ENCODE results near the gene SARM1.

The SARM1 gene

GRCh38 chr17:28339431-28339830 is 32.1 kb upstream of the SARM1 start:
- TF ChIP-seq CTCF (IDR thresholded peaks at IDR 0.05; ENCODE audit: extremely low read depth, insufficient read depth, missing control alignments): no peak
- no peak for DNase-seq (ENCODE audit: low spot score)
- in situ Hi-C loops (cut with MboI; ENCODE audit: low pct_unique_long_range_greater_than_20kb, low sequenced_read_pairs, unreplicated experiment): no loop called here

DNA sequence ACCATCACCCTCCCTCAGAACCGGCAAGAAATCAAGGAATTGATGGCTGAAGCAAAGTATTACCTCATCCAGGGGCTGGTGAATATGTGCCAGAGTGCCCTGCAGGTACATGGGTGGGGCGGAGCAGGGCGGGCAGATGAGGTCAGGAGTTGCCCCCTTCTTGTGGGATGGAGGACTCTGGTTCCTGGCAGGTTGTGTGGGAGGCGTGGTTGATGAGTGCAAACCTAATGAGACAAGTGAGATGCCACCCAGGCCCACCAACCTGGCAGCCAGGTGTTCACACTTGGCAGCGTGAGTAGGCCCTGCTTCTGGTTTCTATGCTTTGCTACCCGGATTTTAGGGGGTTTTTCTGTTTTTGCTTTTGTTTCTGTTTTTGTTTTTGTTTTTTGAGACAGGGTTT is 31.1 kb upstream of the SARM1 start:
- in situ Hi-C loops (cut with MboI; ENCODE audit: low pct_unique_long_range_greater_than_20kb, low sequenced_read_pairs, unreplicated experiment): no loop called here
- DNase-seq (ENCODE audit: low spot score): no peak
- no peak for TF ChIP-seq CTCF (IDR thresholded peaks at IDR 0.05; ENCODE audit: extremely low read depth, insufficient read depth, missing control alignments)

- no peak for DNase-seq (ENCODE audit: low spot score)
- in situ Hi-C loops (cut with MboI; ENCODE audit: low pct_unique_long_range_greater_than_20kb, low sequenced_read_pairs, unreplicated experiment): no loop called here
- no peak for TF ChIP-seq CTCF (IDR thresholded peaks at IDR 0.05; ENCODE audit: extremely low read depth, insufficient read depth, missing control alignments)
Observed at GRCh38 chr17:28341516-28341915, 30.0 kb upstream of the SARM1 start.

DNA sequence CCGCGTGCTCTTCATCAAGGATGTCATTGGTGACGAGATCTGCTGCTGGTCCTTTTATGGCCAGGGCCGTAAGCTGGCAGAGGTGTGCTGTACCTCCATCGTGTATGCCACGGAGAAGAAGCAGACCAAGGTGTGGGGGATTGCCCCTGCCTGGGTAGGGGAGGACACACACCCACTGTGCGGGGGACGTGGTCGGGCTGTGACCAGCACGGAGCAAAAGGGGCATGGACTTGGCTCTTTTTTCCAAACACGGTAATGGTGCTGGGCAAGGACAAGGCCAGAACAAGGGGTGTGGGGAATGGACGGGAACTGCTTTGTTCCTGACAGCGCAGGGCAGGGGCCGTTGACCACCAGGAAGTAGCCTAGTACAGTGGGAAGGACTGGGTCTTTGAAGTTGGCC is 29.2 kb upstream of the SARM1 start:
- DNase-seq (ENCODE audit: low spot score): no peak
- in situ Hi-C loops (cut with MboI; ENCODE audit: low pct_unique_long_range_greater_than_20kb, low sequenced_read_pairs, unreplicated experiment): no loop called here
- TF ChIP-seq CTCF (IDR thresholded peaks at IDR 0.05; ENCODE audit: extremely low read depth, insufficient read depth, missing control alignments): no peak

DNA sequence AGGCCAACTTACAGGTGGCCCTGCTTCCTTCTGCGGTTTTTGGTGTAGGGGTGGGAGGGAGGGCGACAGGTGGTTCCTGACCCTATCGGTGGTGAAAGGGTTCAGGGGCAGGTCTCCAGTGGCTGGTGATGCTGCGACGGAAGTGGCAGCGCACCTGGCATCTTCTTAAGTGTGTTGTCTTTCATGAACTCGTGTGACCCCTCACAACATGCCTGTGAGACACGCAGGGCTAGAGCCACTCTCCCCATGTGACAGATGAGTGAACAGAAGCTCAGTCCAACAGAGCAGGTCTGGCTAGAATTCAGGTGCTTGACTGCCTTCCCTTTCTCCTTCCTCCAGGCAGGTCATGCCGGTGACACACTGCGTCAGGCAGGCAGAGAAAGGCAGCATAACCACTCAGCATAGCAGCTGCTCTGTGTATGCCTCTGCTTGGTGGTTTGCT is 28.0 kb upstream of the SARM1 start:
- no peak for DNase-seq (ENCODE audit: low spot score)
- in situ Hi-C loops (cut with MboI; ENCODE audit: low pct_unique_long_range_greater_than_20kb, low sequenced_read_pairs, unreplicated experiment): no loop called here
- TF ChIP-seq CTCF (IDR thresholded peaks at IDR 0.05; ENCODE audit: extremely low read depth, insufficient read depth, missing control alignments): no peak

GRCh38 chr17:28344011-28344410 is 27.5 kb upstream of the SARM1 start:
- no peak for TF ChIP-seq CTCF (IDR thresholded peaks at IDR 0.05; ENCODE audit: extremely low read depth, insufficient read depth, missing control alignments)
- in situ Hi-C loops (cut with MboI; ENCODE audit: low pct_unique_long_range_greater_than_20kb, low sequenced_read_pairs, unreplicated experiment): no loop called here
- DNase-seq (ENCODE audit: low spot score): no peak

GRCh38 chr17:28344435-28344901 is 27.0 kb upstream of the SARM1 start:
- in situ Hi-C loops (cut with MboI; ENCODE audit: low pct_unique_long_range_greater_than_20kb, low sequenced_read_pairs, unreplicated experiment): no loop called here
- no peak for TF ChIP-seq CTCF (IDR thresholded peaks at IDR 0.05; ENCODE audit: extremely low read depth, insufficient read depth, missing control alignments)
- DNase-seq (ENCODE audit: low spot score): no peak

All from GM13977 (cell line).